KMS-11 (cell line): ENCODE results near the gene EML6.

Source experiments
- H2AFZ ChIP-seq: fragments of 200-600 bp; sonication (generic); 2 replicates; pipeline ENCODE4 v1.6.1; 2016; ENCODE audit warnings: antibody characterized with exemption, mixed run types, low read depth
- H3K27ac ChIP-seq: fragments of 200-600 bp; sonication (generic); 2 replicates; pipeline ENCODE4 v1.6.1; 2016; ENCODE audit warnings: mild to moderate bottlenecking, mixed run types
- H3K27me3 ChIP-seq: fragments of 200-600 bp; sonication (generic); 2 replicates; pipeline ENCODE4 v1.6.1; 2017; ENCODE audit warnings: mild to moderate bottlenecking, low read depth, mixed run types, moderate library complexity; ENCODE audit not compliant: insufficient read depth
- H3K36me3 ChIP-seq: fragments of 200-600 bp; sonication (generic); 2 replicates; pipeline ENCODE4 v1.6.1; 2017; ENCODE audit warnings: mild to moderate bottlenecking, mixed run types; ENCODE audit not compliant: insufficient read depth
- H3K4me1 ChIP-seq: fragments of 200-600 bp; sonication (generic); 2 replicates; pipeline ENCODE4 v1.6.1; 2016; ENCODE audit warnings: mild to moderate bottlenecking, low read depth, mixed run types; ENCODE audit not compliant: poor library complexity, severe bottlenecking
- H3K4me2 ChIP-seq: fragments of 200-600 bp; sonication (generic); 2 replicates; pipeline ENCODE4 v1.7.0; 2016; ENCODE audit warnings: mild to moderate bottlenecking, mixed run types
- H3K4me3 ChIP-seq: fragments of 200-600 bp; sonication (generic); IDR thresholded peaks from 2 replicates; pipeline ENCODE4 v1.6.1; 2017; ENCODE audit warnings: low read depth, low read length, mixed read lengths; ENCODE audit not compliant: insufficient read depth
- H3K79me2 ChIP-seq: fragments of 200-600 bp; sonication (generic); 2 replicates; pipeline ENCODE4 v1.6.1; 2016; ENCODE audit warnings: low read depth, mixed run types; ENCODE audit not compliant: insufficient read depth
- H3K9ac ChIP-seq: fragments of 200-600 bp; sonication (generic); 2 replicates; pipeline ENCODE4 v1.6.1; 2016; ENCODE audit warnings: mild to moderate bottlenecking, mixed run types
- H4K20me1 ChIP-seq: fragments of 200-600 bp; sonication (generic); 2 replicates; pipeline ENCODE4 v1.6.1; 2016; ENCODE audit warnings: mild to moderate bottlenecking, mixed run types; ENCODE audit not compliant: insufficient read depth
- CTCF ChIP-seq: fragments of 200-600 bp; sonication (generic); conservative IDR thresholded peaks from 2 replicates; pipeline ENCODE4 v1.6.1; 2017; ENCODE audit warnings: low read depth, mild to moderate bottlenecking, antibody characterized with exemption, low read length, moderate library complexity, mixed read lengths

Gene EML6

GRCh38 chr2:54755641-54756326, 32.3 kb downstream of the EML6 start:
- H3K4me2 ChIP-seq, result peak overlapping the region; percentile 97
- peaks cover 69% of the 10 kb centered on the region for H3K4me1 ChIP-seq
- no peaks in the 10 kb centered on the region for H3K27me3 ChIP-seq
- no peaks in the 10 kb centered on the region for H3K79me2 ChIP-seq
- TF ChIP-seq CTCF, result no peak; the same call in 1 of the 2 replicates
- peak overlapping the region; percentile 70 for H3K9ac ChIP-seq
- H2AFZ ChIP-seq, result peak overlapping the region; percentile 76
- H3K4me3 ChIP-seq, result peak overlapping the region; percentile 48
- no peaks in the 10 kb centered on the region for H3K36me3 ChIP-seq
- H3K27ac ChIP-seq, result peak overlapping the region; percentile 91
- no peaks in the 10 kb centered on the region for H4K20me1 ChIP-seq

DNA sequence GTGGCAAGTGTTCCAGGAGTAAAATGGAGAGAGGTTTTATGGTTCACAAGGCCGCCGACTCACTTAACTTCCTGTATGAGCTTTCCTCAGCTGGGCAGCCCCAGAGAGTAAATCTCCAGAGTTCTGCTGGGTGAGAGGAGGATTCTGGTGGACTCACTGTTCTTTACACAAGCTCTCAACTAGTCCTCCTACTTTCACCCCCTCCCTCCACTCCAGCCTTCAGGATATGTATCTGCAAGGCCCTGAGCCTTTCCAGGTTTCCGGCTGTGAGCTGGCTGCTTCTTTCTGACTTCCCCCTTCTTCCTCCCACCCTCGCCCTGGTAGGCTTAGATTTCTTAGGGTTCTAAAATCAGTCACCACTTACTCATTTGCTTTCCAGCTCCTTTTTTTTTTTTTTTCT, 34.0 kb downstream of the EML6 start:
- Histone ChIP-seq H4K20me1 (no peaks in the 10 kb centered on the region), H3K4me2 (peak overlapping the region; percentile 97; the same call in 1 of the 2 replicates), H3K36me3 (no peaks in the 10 kb centered on the region), H3K9ac (no peak overlapping the region), H3K27ac (peak overlapping the region; percentile 91; the same call in 1 of the 2 replicates), H3K27me3 (no peaks in the 10 kb centered on the region), H3K4me1 (peaks cover 77% of the 10 kb centered on the region), H3K4me3 (no peak overlapping the region), H3K79me2 (no peaks in the 10 kb centered on the region), H2AFZ (peak overlapping the region; percentile 35; the same call in 1 of the 2 replicates)
- no peak for TF ChIP-seq CTCF

DNA sequence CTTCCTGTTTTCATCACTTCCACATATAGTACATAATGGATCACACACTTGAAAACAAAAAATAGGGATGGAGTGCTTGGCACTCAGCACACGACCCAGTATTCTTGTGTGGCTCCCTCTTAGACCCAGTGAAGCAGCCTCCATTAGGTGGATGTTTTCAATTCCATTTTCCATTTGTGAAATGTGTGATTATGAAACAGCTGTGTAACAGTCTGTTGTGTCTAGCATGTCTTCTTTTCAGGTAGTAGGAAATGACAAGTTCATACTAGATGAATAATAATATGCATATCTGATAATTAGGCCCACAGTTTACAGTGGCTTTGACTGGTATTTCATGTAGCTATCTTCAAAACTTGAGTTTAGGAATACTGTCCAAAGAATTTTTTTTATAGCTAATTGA, 35.5 kb downstream of the EML6 start:
- no peak for TF ChIP-seq CTCF
- peaks cover 72% of the 10 kb centered on the region for H3K4me1 ChIP-seq
- H3K27me3 ChIP-seq, result no peaks in the 10 kb centered on the region
- H2AFZ ChIP-seq, result no peak overlapping the region
- H3K79me2 ChIP-seq, result no peaks in the 10 kb centered on the region
- no peaks in the 10 kb centered on the region for H4K20me1 ChIP-seq
- no peak overlapping the region for H3K27ac ChIP-seq
- no peaks in the 10 kb centered on the region for H3K36me3 ChIP-seq
- peak overlapping the region; percentile 97; the same call in 1 of the 2 replicates for H3K4me2 ChIP-seq
- H3K4me3 ChIP-seq, result no peak overlapping the region
- H3K9ac ChIP-seq, result no peak overlapping the region

DNA sequence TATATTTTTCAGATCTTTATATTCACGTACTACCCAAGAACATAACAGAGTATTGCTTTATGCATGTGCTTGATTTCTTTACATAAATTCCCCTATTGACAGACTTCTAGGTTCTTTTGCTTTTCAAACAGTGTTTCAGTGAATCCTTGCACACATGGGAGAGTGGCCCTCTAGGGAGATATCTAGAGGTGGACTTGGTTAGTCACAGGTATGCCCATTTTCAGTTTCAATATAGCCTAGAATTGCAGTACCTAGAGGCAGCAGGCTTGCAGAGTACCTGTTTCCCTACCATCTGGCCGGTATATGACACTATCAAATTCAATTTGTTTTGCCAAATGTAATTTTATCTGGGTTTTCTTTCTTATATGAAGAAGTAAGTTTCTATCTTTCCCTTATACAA, 36.8 kb downstream of the EML6 start:
- Histone ChIP-seq H3K4me2 (peak overlapping the region; percentile 27; the same call in 1 of the 2 replicates), H3K9ac (no peak overlapping the region), H4K20me1 (no peaks in the 10 kb centered on the region), H3K36me3 (no peaks in the 10 kb centered on the region), H3K27me3 (no peaks in the 10 kb centered on the region), H2AFZ (no peak overlapping the region), H3K27ac (no peak overlapping the region), H3K79me2 (no peaks in the 10 kb centered on the region), H3K4me1 (peaks cover 59% of the 10 kb centered on the region), H3K4me3 (no peak overlapping the region)
- no peak for TF ChIP-seq CTCF
